ENCODE measurements around the gene LRP6. TPM values are rescaled to one million over a fixed set of nuclear protein-coding genes. Genes with fewer than 3 reads are reported as not detected.

Gene LRP6
- total and polyA plus RNA-seq, 2 of the 8 experiments (the other 6 are each of a cell fraction or from before 2014, with no cell fraction given): 53.6 to 73.2 TPM

DNA sequence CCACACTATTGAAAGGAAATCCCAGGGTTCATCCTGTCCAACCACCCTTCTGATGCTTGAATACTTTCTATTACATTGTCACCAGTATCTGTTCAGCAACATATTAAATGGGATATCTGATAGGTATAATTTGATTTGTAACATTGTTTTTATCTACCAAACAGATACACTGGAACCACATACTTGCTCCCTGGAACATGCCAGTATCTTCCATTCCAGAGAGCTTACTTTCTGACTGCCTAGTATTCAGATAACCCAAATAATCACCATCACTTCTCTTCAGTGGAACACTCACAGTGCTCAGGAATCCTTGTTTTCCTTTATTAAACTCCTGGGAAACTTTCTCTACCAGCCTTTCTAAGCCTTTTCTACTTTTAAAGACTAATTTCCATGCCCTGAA lies 19.3 kb downstream of the LRP6 start (continued):
- TF ChIP-seq, protein P1, sequence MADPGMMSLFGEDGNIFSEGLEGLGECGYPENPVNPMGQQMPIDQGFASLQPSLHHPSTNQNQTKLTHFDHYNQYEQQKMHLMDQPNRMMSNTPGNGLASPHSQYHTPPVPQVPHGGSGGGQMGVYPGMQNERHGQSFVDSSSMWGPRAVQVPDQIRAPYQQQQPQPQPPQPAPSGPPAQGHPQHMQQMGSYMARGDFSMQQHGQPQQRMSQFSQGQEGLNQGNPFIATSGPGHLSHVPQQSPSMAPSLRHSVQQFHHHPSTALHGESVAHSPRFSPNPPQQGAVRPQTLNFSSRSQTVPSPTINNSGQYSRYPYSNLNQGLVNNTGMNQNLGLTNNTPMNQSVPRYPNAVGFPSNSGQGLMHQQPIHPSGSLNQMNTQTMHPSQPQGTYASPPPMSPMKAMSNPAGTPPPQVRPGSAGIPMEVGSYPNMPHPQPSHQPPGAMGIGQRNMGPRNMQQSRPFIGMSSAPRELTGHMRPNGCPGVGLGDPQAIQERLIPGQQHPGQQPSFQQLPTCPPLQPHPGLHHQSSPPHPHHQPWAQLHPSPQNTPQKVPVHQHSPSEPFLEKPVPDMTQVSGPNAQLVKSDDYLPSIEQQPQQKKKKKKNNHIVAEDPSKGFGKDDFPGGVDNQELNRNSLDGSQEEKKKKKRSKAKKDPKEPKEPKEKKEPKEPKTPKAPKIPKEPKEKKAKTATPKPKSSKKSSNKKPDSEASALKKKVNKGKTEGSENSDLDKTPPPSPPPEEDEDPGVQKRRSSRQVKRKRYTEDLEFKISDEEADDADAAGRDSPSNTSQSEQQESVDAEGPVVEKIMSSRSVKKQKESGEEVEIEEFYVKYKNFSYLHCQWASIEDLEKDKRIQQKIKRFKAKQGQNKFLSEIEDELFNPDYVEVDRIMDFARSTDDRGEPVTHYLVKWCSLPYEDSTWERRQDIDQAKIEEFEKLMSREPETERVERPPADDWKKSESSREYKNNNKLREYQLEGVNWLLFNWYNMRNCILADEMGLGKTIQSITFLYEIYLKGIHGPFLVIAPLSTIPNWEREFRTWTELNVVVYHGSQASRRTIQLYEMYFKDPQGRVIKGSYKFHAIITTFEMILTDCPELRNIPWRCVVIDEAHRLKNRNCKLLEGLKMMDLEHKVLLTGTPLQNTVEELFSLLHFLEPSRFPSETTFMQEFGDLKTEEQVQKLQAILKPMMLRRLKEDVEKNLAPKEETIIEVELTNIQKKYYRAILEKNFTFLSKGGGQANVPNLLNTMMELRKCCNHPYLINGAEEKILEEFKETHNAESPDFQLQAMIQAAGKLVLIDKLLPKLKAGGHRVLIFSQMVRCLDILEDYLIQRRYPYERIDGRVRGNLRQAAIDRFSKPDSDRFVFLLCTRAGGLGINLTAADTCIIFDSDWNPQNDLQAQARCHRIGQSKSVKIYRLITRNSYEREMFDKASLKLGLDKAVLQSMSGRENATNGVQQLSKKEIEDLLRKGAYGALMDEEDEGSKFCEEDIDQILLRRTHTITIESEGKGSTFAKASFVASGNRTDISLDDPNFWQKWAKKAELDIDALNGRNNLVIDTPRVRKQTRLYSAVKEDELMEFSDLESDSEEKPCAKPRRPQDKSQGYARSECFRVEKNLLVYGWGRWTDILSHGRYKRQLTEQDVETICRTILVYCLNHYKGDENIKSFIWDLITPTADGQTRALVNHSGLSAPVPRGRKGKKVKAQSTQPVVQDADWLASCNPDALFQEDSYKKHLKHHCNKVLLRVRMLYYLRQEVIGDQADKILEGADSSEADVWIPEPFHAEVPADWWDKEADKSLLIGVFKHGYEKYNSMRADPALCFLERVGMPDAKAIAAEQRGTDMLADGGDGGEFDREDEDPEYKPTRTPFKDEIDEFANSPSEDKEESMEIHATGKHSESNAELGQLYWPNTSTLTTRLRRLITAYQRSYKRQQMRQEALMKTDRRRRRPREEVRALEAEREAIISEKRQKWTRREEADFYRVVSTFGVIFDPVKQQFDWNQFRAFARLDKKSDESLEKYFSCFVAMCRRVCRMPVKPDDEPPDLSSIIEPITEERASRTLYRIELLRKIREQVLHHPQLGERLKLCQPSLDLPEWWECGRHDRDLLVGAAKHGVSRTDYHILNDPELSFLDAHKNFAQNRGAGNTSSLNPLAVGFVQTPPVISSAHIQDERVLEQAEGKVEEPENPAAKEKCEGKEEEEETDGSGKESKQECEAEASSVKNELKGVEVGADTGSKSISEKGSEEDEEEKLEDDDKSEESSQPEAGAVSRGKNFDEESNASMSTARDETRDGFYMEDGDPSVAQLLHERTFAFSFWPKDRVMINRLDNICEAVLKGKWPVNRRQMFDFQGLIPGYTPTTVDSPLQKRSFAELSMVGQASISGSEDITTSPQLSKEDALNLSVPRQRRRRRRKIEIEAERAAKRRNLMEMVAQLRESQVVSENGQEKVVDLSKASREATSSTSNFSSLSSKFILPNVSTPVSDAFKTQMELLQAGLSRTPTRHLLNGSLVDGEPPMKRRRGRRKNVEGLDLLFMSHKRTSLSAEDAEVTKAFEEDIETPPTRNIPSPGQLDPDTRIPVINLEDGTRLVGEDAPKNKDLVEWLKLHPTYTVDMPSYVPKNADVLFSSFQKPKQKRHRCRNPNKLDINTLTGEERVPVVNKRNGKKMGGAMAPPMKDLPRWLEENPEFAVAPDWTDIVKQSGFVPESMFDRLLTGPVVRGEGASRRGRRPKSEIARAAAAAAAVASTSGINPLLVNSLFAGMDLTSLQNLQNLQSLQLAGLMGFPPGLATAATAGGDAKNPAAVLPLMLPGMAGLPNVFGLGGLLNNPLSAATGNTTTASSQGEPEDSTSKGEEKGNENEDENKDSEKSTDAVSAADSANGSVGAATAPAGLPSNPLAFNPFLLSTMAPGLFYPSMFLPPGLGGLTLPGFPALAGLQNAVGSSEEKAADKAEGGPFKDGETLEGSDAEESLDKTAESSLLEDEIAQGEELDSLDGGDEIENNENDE (IDR thresholded peaks at IDR 0.05; ENCODE audit: insufficient replicate concordance, low read length): no peak
- TF ChIP-seq CHD2 (IDR thresholded peaks at IDR 0.05; ENCODE audit: low read length) (no peak), SIN3A (conservative IDR thresholded peaks at IDR 0.05 in 1 of 2, IDR thresholded peaks at IDR 0.05 in 1 of 2; ENCODE audit: low read depth in 1 of 2, low read length in 2 of 2) (no peak), CBX8 (IDR thresholded peaks at IDR 0.05; ENCODE audit: borderline replicate concordance, low read depth, low read length) (no peak), TAF7 (optimal IDR thresholded peaks at IDR 0.05; ENCODE audit: borderline replicate concordance, low read depth, low read length) (no peak), CHD1 (IDR thresholded peaks at IDR 0.05; ENCODE audit: low read depth, low read length) (no peak), HDAC2 (IDR thresholded peaks at IDR 0.05; ENCODE audit: borderline replicate concordance in 1 of 2, low read depth in 2 of 2, low read length in 2 of 2) (no peak), HDAC6 (IDR thresholded peaks at IDR 0.05; ENCODE audit: low read depth, low read length) (no peak), YY1 (IDR thresholded peaks at IDR 0.05; ENCODE audit: low read depth, low read length) (no peak), EZH2 (IDR thresholded peaks at IDR 0.05; ENCODE audit: low read depth, low read length, severe bottlenecking) (no peak)

Measured in H1 (cell line).